Measurements from ENCODE around the gene DPYD. TPM values are rescaled to one million over a fixed set of nuclear protein-coding genes. Genes with fewer than 3 reads are reported as not detected.

The DPYD gene
- total and polyA plus RNA-seq, 9 of the 15 experiments (the other 6 are each of a cell fraction or from before 2014, with no cell fraction given): 0.03 to 0.25 (median 0.08) TPM; not detected in 2

DNA sequence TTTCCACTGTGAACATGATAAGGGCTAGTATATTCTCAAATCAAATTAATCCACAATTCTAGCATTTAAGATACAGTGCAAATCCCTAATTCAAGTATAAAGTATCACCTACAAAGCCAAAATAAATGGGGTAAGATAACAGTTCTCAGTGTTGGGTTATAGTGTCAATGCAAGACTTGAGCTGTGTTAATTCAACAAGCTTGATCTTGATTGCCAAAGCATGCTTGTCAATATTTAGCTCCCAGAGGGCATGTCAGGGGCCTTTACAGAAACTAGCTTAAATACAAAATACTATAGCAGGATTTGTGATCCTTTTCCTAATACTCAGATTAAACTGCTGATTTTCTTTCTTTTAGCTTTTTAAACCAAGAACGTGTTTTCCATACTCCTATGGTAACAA, 658.0 kb downstream of the DPYD start:
- no peaks in the 10 kb centered on the region for H3K27me3 ChIP-seq (ENCODE audit: control insufficient read depth in 2 of 2, insufficient read depth in 2 of 2, low read length in 2 of 2)
- H3K4me2 ChIP-seq (ENCODE audit: insufficient read depth, low read length): no peak overlapping the region
- no peak overlapping the region for H3K9ac ChIP-seq (ENCODE audit: insufficient read depth in 1 of 2, low read depth in 2 of 2, low read length in 2 of 2)
- no peaks in the 10 kb centered on the region for H3K4me1 ChIP-seq (replicated peaks in 1 of 2; ENCODE audit: control insufficient read depth in 2 of 2, insufficient read depth in 2 of 2, low read length in 2 of 2)
- ChIA-PET POLR2A (no interaction called here), CTCF (ENCODE audit: low intra/inter-chr PET ratio) (no interaction called here)
- WGBS (ENCODE audit: insufficient coverage, low coverage, missing lambda C conversion rate): 0% methylated on average over 1 of the region's 1 CpG
- no peaks in the 10 kb centered on the region for H3K9me1 ChIP-seq (ENCODE audit: control insufficient read depth, insufficient read depth, low read length)
- no peak overlapping the region for H3K4me3 ChIP-seq
- in situ Hi-C loops (cut with MboI): no loop called here
- H3K79me2 ChIP-seq (ENCODE audit: control insufficient read depth, insufficient read depth, low read length): no peaks in the 10 kb centered on the region
- H3K36me3 ChIP-seq (ENCODE audit: control insufficient read depth, insufficient read depth, low read length): no peaks in the 10 kb centered on the region
- H2AFZ ChIP-seq (ENCODE audit: low read depth, low read length): no peak overlapping the region
- intact Hi-C loops (cut with micrococcal nuclease): no loop called here
- H3K9me3 ChIP-seq (replicated peaks; ENCODE audit: control insufficient read depth, insufficient read depth, low read depth, low read length): no peaks in the 10 kb centered on the region
- no peaks in the 10 kb centered on the region for H4K20me1 ChIP-seq (replicated peaks; ENCODE audit: control insufficient read depth, insufficient read depth, low read length)
- ATAC-seq: no peak
- no peak overlapping the region for H3K27ac ChIP-seq (ENCODE audit: extremely low read depth, low read depth, low read length)
- DNase-seq (ENCODE audit: extremely low read depth in 1 of 4, low spot score in 3 of 4): no peak
- FAIRE-seq: no peak
- TF ChIP-seq HNRNPUL1 (IDR thresholded peaks at IDR 0.05; ENCODE audit: low read length): no peak
- no peak for TF ChIP-seq TBP (optimal IDR thresholded peaks at IDR 0.05; ENCODE audit: low read depth, low read length)
- no TSS peak for BruUV-seq (replicated peaks)

DNA sequence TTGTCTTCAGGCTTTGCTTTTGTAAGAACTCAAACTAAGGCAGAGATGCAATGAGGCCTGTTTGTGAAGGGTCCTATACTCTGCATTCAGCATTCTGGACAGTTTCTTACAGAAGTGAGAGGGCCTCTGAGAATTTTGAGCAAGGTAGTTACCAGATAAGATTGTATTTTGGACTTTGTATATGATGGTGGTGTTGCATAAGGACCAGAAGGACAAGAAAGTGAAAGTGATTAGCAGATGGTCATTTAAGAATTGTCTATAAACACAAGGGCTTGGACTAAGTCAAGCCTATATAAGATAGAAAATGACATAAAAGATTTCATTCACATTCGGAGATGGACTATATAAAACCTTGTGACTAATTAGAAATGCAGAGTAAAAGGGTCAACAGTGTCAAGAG, 662.2 kb downstream of the DPYD start:
- intact Hi-C loops (cut with micrococcal nuclease): no loop called here
- BruUV-seq (replicated peaks): no TSS peak
- FAIRE-seq (no peak), ATAC-seq (no peak), DNase-seq (ENCODE audit: extremely low read depth in 1 of 4, low spot score in 3 of 4) (no peak)
- Histone ChIP-seq H3K4me2 (ENCODE audit: insufficient read depth, low read length) (no peak overlapping the region), H3K79me2 (ENCODE audit: control insufficient read depth, insufficient read depth, low read length) (no peaks in the 10 kb centered on the region), H3K27me3 (ENCODE audit: control insufficient read depth in 2 of 2, insufficient read depth in 2 of 2, low read length in 2 of 2) (no peaks in the 10 kb centered on the region), H3K9me1 (ENCODE audit: control insufficient read depth, insufficient read depth, low read length) (no peaks in the 10 kb centered on the region), H3K4me3 (no peak overlapping the region), H3K9me3 (replicated peaks; ENCODE audit: control insufficient read depth, insufficient read depth, low read depth, low read length) (no peaks in the 10 kb centered on the region), H2AFZ (ENCODE audit: low read depth, low read length) (no peak overlapping the region), H4K20me1 (replicated peaks; ENCODE audit: control insufficient read depth, insufficient read depth, low read length) (no peaks in the 10 kb centered on the region), H3K9ac (ENCODE audit: insufficient read depth in 1 of 2, low read depth in 2 of 2, low read length in 2 of 2) (no peak overlapping the region), H3K36me3 (ENCODE audit: control insufficient read depth, insufficient read depth, low read length) (no peaks in the 10 kb centered on the region), H3K4me1 (replicated peaks in 1 of 2; ENCODE audit: control insufficient read depth in 2 of 2, insufficient read depth in 2 of 2, low read length in 2 of 2) (no peaks in the 10 kb centered on the region), H3K27ac (ENCODE audit: extremely low read depth, low read depth, low read length) (no peak overlapping the region)
- TF ChIP-seq ASH1L (IDR thresholded peaks at IDR 0.05; ENCODE audit: borderline replicate concordance, low read depth, partially characterized antibody): no peak
- TF ChIP-seq GTF2F1 (IDR thresholded peaks at IDR 0.05; ENCODE audit: low read depth, low read length): no peak
- TF ChIP-seq TCF7L2 (IDR thresholded peaks at IDR 0.05; ENCODE audit: low read depth, low read length): no peak
- TF ChIP-seq TRIM24 (IDR thresholded peaks at IDR 0.05): no peak
- TF ChIP-seq EP300 (IDR thresholded peaks at IDR 0.05; ENCODE audit: low read length): no peak
- no peak for TF ChIP-seq MYNN (IDR thresholded peaks at IDR 0.05)
- TF ChIP-seq MYNN (CRISPR knock-in tag; IDR thresholded peaks at IDR 0.05): no peak
- no peak for TF ChIP-seq TCF7 (IDR thresholded peaks at IDR 0.05; ENCODE audit: borderline replicate concordance)
- no peak for TF ChIP-seq HNRNPH1 (optimal IDR thresholded peaks at IDR 0.05; ENCODE audit: low read depth, low read length)
- no peak for TF ChIP-seq SRF (CRISPR knock-in tag; IDR thresholded peaks at IDR 0.05)
- TF ChIP-seq SMARCE1 (IDR thresholded peaks at IDR 0.05): no peak
- TF ChIP-seq CAMTA2 (CRISPR knock-in tag; conservative IDR thresholded peaks at IDR 0.05): no peak
- no peak for TF ChIP-seq PHF20 (IDR thresholded peaks at IDR 0.05; ENCODE audit: partially characterized antibody)
- TF ChIP-seq ILF3 (IDR thresholded peaks at IDR 0.05; ENCODE audit: borderline replicate concordance): no peak
- TF ChIP-seq, protein P1, sequence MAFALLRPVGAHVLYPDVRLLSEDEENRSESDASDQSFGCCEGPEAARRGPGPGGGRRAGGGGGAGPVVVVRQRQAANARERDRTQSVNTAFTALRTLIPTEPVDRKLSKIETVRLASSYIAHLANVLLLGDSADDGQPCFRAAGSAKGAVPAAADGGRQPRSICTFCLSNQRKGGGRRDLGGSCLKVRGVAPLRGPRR (CRISPR knock-in tag; IDR thresholded peaks at IDR 0.05): no peak
- TF ChIP-seq MAZ (CRISPR knock-in tag; conservative IDR thresholded peaks at IDR 0.05 in 1 of 2, IDR thresholded peaks at IDR 0.05 in 1 of 2): no peak
- TF ChIP-seq KDM2B (CRISPR knock-in tag; IDR thresholded peaks at IDR 0.05): no peak
- no peak for TF ChIP-seq NR2F6 (CRISPR knock-in tag; IDR thresholded peaks at IDR 0.05)
- ChIA-PET CTCF (ENCODE audit: low intra/inter-chr PET ratio) (no interaction called here), POLR2A (no interaction called here)
- in situ Hi-C loops (cut with MboI): no loop called here
- WGBS (ENCODE audit: insufficient coverage, low coverage, missing lambda C conversion rate): 0% methylated on average over 1 of the region's 1 CpG
